Measurements from ENCODE around the gene RNF41. TPM values are rescaled to one million over a fixed set of nuclear protein-coding genes. Genes with fewer than 3 reads are reported as not detected.

RNF41 gene
- total RNA-seq, 1 experiment from 2014 or later: 57.4 TPM

- Mint-ChIP-seq H3K27ac (0 out of 2 replicates have a peak overlapping the region, but pooled peaks have one; percentile 54), H3K4me3 (peak overlapping the region; percentile 84), H3K27me3 (ENCODE audit: low read depth) (no peaks in the 10 kb centered on the region), H3K9me3 (no peaks in the 10 kb centered on the region), H3K4me1 (peaks cover 14% of the 10 kb centered on the region), H3K36me3 (peaks cover 27% of the 10 kb centered on the region)
- peak; percentile 28 for DNase-seq (ENCODE audit: low spot score)
- ChIA-PET POLR2A (interaction anchor here (0.8 to 2.4 kb wide), 9 partner anchors 9 to 181 kb away, joined by 3 to 13 read pairs (median 3); partner anchors contain the start of genes ANKRD52, RNF41, SMARCC2 and STAT2), CTCF (interaction anchor here (0.8 to 3.9 kb wide), 21 partner anchors 8 to 367 kb away, joined by 3 to 66 read pairs (median 5); partner anchors contain the start of genes ANKRD52, CNPY2, ESYT1 and GLS2)
- ATAC-seq: peak; percentile 9
- TF ChIP-seq ZBTB43 (CRISPR knock-in tag; IDR thresholded peaks at IDR 0.05) (no peak), ZSCAN18 (CRISPR knock-in tag; IDR thresholded peaks at IDR 0.05) (no peak), ATF6 (CRISPR knock-in tag; IDR thresholded peaks at IDR 0.05) (no peak), EMX1 (CRISPR knock-in tag; IDR thresholded peaks at IDR 0.05) (no peak), IRF1 (CRISPR knock-in tag; IDR thresholded peaks at IDR 0.05) (no peak), ZNF416 (CRISPR knock-in tag; IDR thresholded peaks at IDR 0.05) (no peak), ZNF121 (CRISPR knock-in tag; IDR thresholded peaks at IDR 0.05) (no peak), TCF7 (CRISPR knock-in tag; IDR thresholded peaks at IDR 0.05; ENCODE audit: low read depth) (no peak), CTCF (IDR thresholded peaks at IDR 0.05) (no peak), SP1 (CRISPR knock-in tag; conservative IDR thresholded peaks at IDR 0.05) (no peak), ATF1 (CRISPR knock-in tag; IDR thresholded peaks at IDR 0.05) (no peak), JAZF1 (CRISPR knock-in tag; IDR thresholded peaks at IDR 0.05) (no peak), NR1H2 (CRISPR knock-in tag; IDR thresholded peaks at IDR 0.05) (no peak), HMGA2 (CRISPR knock-in tag; IDR thresholded peaks at IDR 0.05) (no peak), FOXP4 (CRISPR knock-in tag; IDR thresholded peaks at IDR 0.05) (no peak), JUN (CRISPR knock-in tag; IDR thresholded peaks at IDR 0.05) (no peak), ZNF423 (CRISPR knock-in tag; IDR thresholded peaks at IDR 0.05) (no peak)
Observed at GRCh38 chr12:56267443-56268071, 45.8 kb upstream of the RNF41 start.

Data from WTC11 (cell line).